ENCODE measurements around the gene NLRP7.

NLRP7 gene

GRCh38 chr19:54873990-54874389, 73.3 kb downstream of the NLRP7 start, which contains the start of gene FCAR:
Gene FCAR, plus strand, starts transcription at chr19:54874235. Its CDS starts 55 bp downstream, at chr19:54874290.
- DNase-seq (ENCODE audit: low read depth): no peak

All from HS-27A (cell line).